HepG2 (cell line): Measurements from ENCODE around the gene GSTM1. TPM values are rescaled to one million over a fixed set of nuclear protein-coding genes. Genes with fewer than 3 reads are reported as not detected.

ENCODE experiments used
- ATAC-seq: fragments of 200-7000 bp; cut with Tn5 transposase; 3 replicates; pipeline ENCODE4 v1.9.1; 2020; ENCODE audit warnings: mild to moderate bottlenecking, moderate library complexity
- BruUV-seq: library from RNA; stranded (reverse); fragments of 400-500 nt; replicated peaks from 2 replicates; lab custom pipeline; 2021; lab: Mats Ljungman, UMichigan
- CTCF ChIA-PET: fragments of 300-600 bp; formaldehyde crosslinking; extraction: SDS; loops from one replicate; lab custom pipeline; 2021; ENCODE audit warnings: low total read pairs, inconsistent platforms, low intra/inter-chr PET ratio; lab: Yijun Ruan, JAX
- POLR2A ChIA-PET: fragments of 350-600 bp; sonication (Branson Sonifier 250); formaldehyde crosslinking; loops from one replicate; lab custom pipeline; 2020; ENCODE audit warnings: antibody characterized with exemption, inconsistent platforms; lab: Yijun Ruan, JAX
- DNase-seq: peaks from one replicate; pipeline ENCODE4 v3.0.0-alpha.2; 2015; ENCODE audit warnings: low spot score
- FAIRE-seq: peaks from 3 replicates; lab custom pipeline; 2011; peaks lifted over from hg19 to GRCh38; lab: Jason Lieb, UNC
- H2AFZ ChIP-seq: one replicate; pipeline ENCODE4 v1.6.1; 2011; ENCODE audit warnings: low read length, inconsistent platforms
- H3K27ac ChIP-seq: fragments of 300-600 bp; 3 replicates; pipeline ENCODE4 v1.8.0; 2011; ENCODE audit warnings: mixed run types, mild to moderate bottlenecking, mixed read lengths, low read length, inconsistent platforms; ENCODE audit not compliant: insufficient read depth; ENCODE audit errors: extremely low read length
- H3K27me3 ChIP-seq, 2 experiments: fragments of 200-600 bp in 1 of 2; 2 replicates in 1 of 2; 3 replicates in 1 of 2; pipeline versions ENCODE4 v1.6.0 to v1.8.0; 2011; ENCODE audit warnings: low read length in 2 of 2, mild to moderate bottlenecking in 2 of 2, moderate library complexity in 2 of 2, inconsistent platforms in 1 of 2; ENCODE audit not compliant: insufficient read depth in 2 of 2, control insufficient read depth in 1 of 2
- H3K36me3 ChIP-seq, 2 experiments: fragments of 200-600 bp in 1 of 2; replicated peaks in 1 of 2; 2 replicates in 1 of 2; 3 replicates in 1 of 2; pipeline versions ENCODE4 v1.5.1 to v1.8.0; 2011; ENCODE audit warnings: low read length in 2 of 2, inconsistent platforms in 1 of 2; ENCODE audit not compliant: insufficient read depth in 2 of 2, control insufficient read depth in 1 of 2
- H3K4me1 ChIP-seq: 2 replicates; pipeline ENCODE4 v1.5.1; 2012; ENCODE audit warnings: low read length, inconsistent platforms; ENCODE audit not compliant: insufficient read depth
- H3K4me2 ChIP-seq: 2 replicates; pipeline ENCODE4 v1.6.0; 2011; ENCODE audit warnings: low read depth, low read length, inconsistent platforms
- H3K4me3 ChIP-seq, 3 experiments: fragments of 200-600 bp in 1 of 3; sonication (generic), shearing (Covaris generic) in 1 of 3; replicated peaks in 1 of 3; 2 replicates each; pipeline ENCODE4 v1.5.1; 2011 to 2016; ENCODE audit warnings: low read length in 3 of 3, inconsistent platforms in 2 of 3, low read depth in 2 of 3, mild to moderate bottlenecking in 2 of 3, control low read depth in 1 of 3, mixed read lengths in 1 of 3; ENCODE audit not compliant: insufficient read depth in 1 of 3
- H3K79me2 ChIP-seq: one replicate; pipeline ENCODE4 v1.6.1; 2011; ENCODE audit warnings: low read length, inconsistent platforms; ENCODE audit not compliant: insufficient read depth
- H3K9ac ChIP-seq: 2 replicates; pipeline ENCODE4 v1.6.0; 2011; ENCODE audit warnings: mild to moderate bottlenecking, low read depth, low read length, inconsistent platforms; ENCODE audit not compliant: insufficient read depth
- H3K9me3 ChIP-seq: 2 replicates; pipeline ENCODE4 v1.5.1; 2012; ENCODE audit warnings: mild to moderate bottlenecking, low read length
- H4K20me1 ChIP-seq: 2 replicates; pipeline ENCODE4 v1.6.0; 2011; ENCODE audit warnings: inconsistent platforms, mild to moderate bottlenecking, low read length, moderate library complexity; ENCODE audit not compliant: insufficient read depth
- CC2D1A ChIP-seq: sonication (generic); formaldehyde crosslinking; IDR thresholded peaks from 2 replicates; pipeline ENCODE4 v1.8.1; 2023; ENCODE audit warnings: mild to moderate bottlenecking, missing genetic modification reagents
- CENPBD1 ChIP-seq: sonication (generic); formaldehyde crosslinking; IDR thresholded peaks from 2 replicates; pipeline ENCODE4 v1.8.0; 2022; ENCODE audit warnings: missing genetic modification reagents, low read depth, mild to moderate bottlenecking, borderline replicate concordance
- GATAD1 ChIP-seq: IDR thresholded peaks from 2 replicates; pipeline ENCODE4 v1.6.1; 2016; ENCODE audit warnings: missing genetic modification reagents, missing compliant biosample characterization
- GTF2F1 ChIP-seq: fragments of 150-350 bp; IDR thresholded peaks from 2 replicates; pipeline ENCODE4 v1.6.1; 2014; ENCODE audit warnings: low read length
- MAFK ChIP-seq, 2 experiments: IDR thresholded peaks in 1 of 2; conservative IDR thresholded peaks in 1 of 2; 2 replicates each; pipeline ENCODE4 v1.6.1; 2011; ENCODE audit warnings: improper control_type of control experiment in 2 of 2, low read length in 2 of 2
- PITX1 ChIP-seq: sonication (generic); formaldehyde crosslinking; IDR thresholded peaks from 2 replicates; pipeline ENCODE4 v1.5.1; 2020; ENCODE audit warnings: mild to moderate bottlenecking, missing genetic modification reagents
- POLR2AphosphoS5 ChIP-seq: IDR thresholded peaks from 2 replicates; pipeline ENCODE4 v1.6.1; 2012; ENCODE audit warnings: low read depth, low read length
- PRPF4 ChIP-seq: fragments of 200-400 bp; formaldehyde crosslinking; IDR thresholded peaks from 2 replicates; pipeline ENCODE4 v1.6.1; 2016; ENCODE audit warnings: low read length, low read depth; ENCODE audit not compliant: poor library complexity, severe bottlenecking
- SCMH1 ChIP-seq: sonication (generic); formaldehyde crosslinking; IDR thresholded peaks from 2 replicates; pipeline ENCODE4 v1.9.0; 2021; ENCODE audit warnings: missing genetic modification reagents, mild to moderate bottlenecking, borderline replicate concordance
- SIX1 ChIP-seq: sonication (generic); formaldehyde crosslinking; IDR thresholded peaks from 2 replicates; pipeline ENCODE4 v1.4.0; 2020; ENCODE audit warnings: missing genetic modification reagents, borderline replicate concordance
- TFAP4 ChIP-seq: sonication (generic); IDR thresholded peaks from 2 replicates; pipeline ENCODE4 v1.6.1; 2016; ENCODE audit warnings: low read depth, borderline replicate concordance
- ZMYM2 ChIP-seq: sonication (generic); formaldehyde crosslinking; IDR thresholded peaks from 2 replicates; pipeline ENCODE4 v1.8.0; 2022; ENCODE audit warnings: mild to moderate bottlenecking, missing genetic modification reagents
- ZNF773 ChIP-seq: sonication (generic); formaldehyde crosslinking; IDR thresholded peaks from 2 replicates; pipeline ENCODE4 v1.4.0; 2020; ENCODE audit warnings: missing genetic modification reagents, borderline replicate concordance
- ZSCAN21 ChIP-seq: sonication (generic); formaldehyde crosslinking; IDR thresholded peaks from 2 replicates; pipeline ENCODE4 v1.8.0; 2022; ENCODE audit warnings: mild to moderate bottlenecking, missing genetic modification reagents, moderate library complexity, borderline replicate concordance
- WGBS: methylation state at CpG from one replicate; pipeline ENCODE4 v1.1.6; 2017; ENCODE audit warnings: low lambda C conversion rate; 5-methylcytosine and 5-hydroxymethylcytosine counted together
- in situ Hi-C: cut with HindIII; loops from 2 replicates; pipeline ENCODE4 v1.10.0; 2017; ENCODE audit warnings: low pct_unique_long_range_greater_than_20kb; ENCODE audit not compliant: extremely low pct_ligation_motif_present
- intact Hi-C: fragments of 100-400 bp; cut with micrococcal nuclease; formaldehyde crosslinking; loops from one replicate; pipeline ENCODE4 v1.10.0; 2022; ENCODE audit not compliant: unreplicated experiment
- polyA plus RNA-seq, 8 experiments: library from polyadenylated mRNA; depleted of rRNA in 3 of 8; stranded (reverse) in 7 of 8; unstranded in 1 of 8; fragments of >200 nt; fragmentation: Illumina TruSeq in 4 of 8; extraction: Trizol in 4 of 8; gene quantifications; 2 replicates each; pipeline versions ENCODE4 v1.2.1 to v1.2.3, GENCODE V29; 2011 to 2016; ENCODE audit warnings: low read depth in 4 of 8, missing spikeins in 1 of 8, mixed read lengths in 1 of 8; ENCODE audit not compliant: insufficient read depth in 1 of 8
- total RNA-seq, 5 experiments: library from RNA; depleted of rRNA; stranded (reverse); fragments of >200 nt; fragmentation: Illumina TruSeq; extraction: Trizol; gene quantifications; 2 replicates each; pipeline ENCODE4 v1.2.3, GENCODE V29; 2016; ENCODE audit warnings: low read depth in 1 of 5

Gene GSTM1
- total and polyA plus RNA-seq, 2 of the 13 experiments (the other 11 are each of a cell fraction or from before 2014, with no cell fraction given), result 0.42 TPM; not detected in 1

- H3K4me3 ChIP-seq, result no peak overlapping the region
- no peak overlapping the region for H3K4me2 ChIP-seq
- no peaks in the 10 kb centered on the region for H4K20me1 ChIP-seq
- no peak overlapping the region for H2AFZ ChIP-seq
- ChIA-PET POLR2A (no interaction called here), CTCF (no interaction called here)
- H3K79me2 ChIP-seq, result no peaks in the 10 kb centered on the region
- intact Hi-C loops (loop anchor here (10.0 kb wide), 1 partner anchor 272 kb away; the partner anchor contains the start of gene AHCYL1), in situ Hi-C loops (loop anchor here (10.0 kb wide), 2 partner anchors 48 to 168 kb away; partner anchors contain the start of genes GNAI3 and GSTM2)
- no peaks in the 10 kb centered on the region for H3K4me1 ChIP-seq
- H3K27me3 ChIP-seq, result peaks cover 3 to 30% of the 10 kb centered on the region in 2 experiments; a peak in 3 of 5 replicates
- TF ChIP-seq POLR2AphosphoS5, result no peak
- TF ChIP-seq SIX1 (CRISPR knock-in tag), result no peak
- no peak for TF ChIP-seq PITX1
- TF ChIP-seq GTF2F1, result no peak
- TF ChIP-seq ZNF773 (CRISPR knock-in tag), result no peak
- TF ChIP-seq CENPBD1, result no peak
- TF ChIP-seq GATAD1 (CRISPR knock-in tag), result no peak
- TF ChIP-seq SCMH1 (CRISPR knock-in tag), result no peak
- no peak for TF ChIP-seq ZSCAN21 (CRISPR knock-in tag)
- no peak for TF ChIP-seq TFAP4
- no peak for TF ChIP-seq MAFK (conservative IDR thresholded peaks at IDR 0.05 in 1 of 2, IDR thresholded peaks at IDR 0.05 in 1 of 2; ENCODE audit: low read length in 2 of 2)
- no peak for TF ChIP-seq ZMYM2 (CRISPR knock-in tag)
- no peak for TF ChIP-seq PRPF4
- TF ChIP-seq CC2D1A (CRISPR knock-in tag), result no peak
- ATAC-seq, result no peak; the same call in 1 of the 3 replicates
- no peaks in the 10 kb centered on the region for H3K9me3 ChIP-seq
- 61% methylated on average over 6 of the region's 22 CpGs for WGBS
- H3K9ac ChIP-seq, result no peak overlapping the region
- FAIRE-seq, result no peak
- H3K27ac ChIP-seq, result no peak overlapping the region
- H3K36me3 ChIP-seq, result no peaks in the 10 kb centered on the region
- no TSS peak for BruUV-seq
- DNase-seq, result no peak
These were observed 24.8 kb downstream of the GSTM1 start for GRCh38 chr1:109712321-109712864.
